Measurements from ENCODE around the gene PDE6G. TPM values are rescaled to one million over a fixed set of nuclear protein-coding genes. Genes with fewer than 3 reads are reported as not detected.

The PDE6G gene
- total and polyA plus RNA-seq, 4 donors, result 0.25 to 1.9 (median 1.3) TPM

- H3K9ac ChIP-seq (ENCODE audit: low read depth in 1 of 2, low read length in 2 of 2), result peak within 1 kb of the TSS; percentile 11 to 72
- peak within 1 kb of the TSS; percentile 63 to 67 for H3K27ac ChIP-seq (ENCODE audit: low read depth in 1 of 2, low read length in 2 of 2)
- peak; percentile 98 for DNase-seq (ENCODE audit: low spot score)
- TF ChIP-seq JUND (IDR thresholded peaks at IDR 0.05) (no peak), NR2F2 (IDR thresholded peaks at IDR 0.05) (no peak), FOXA1 (IDR thresholded peaks at IDR 0.05) (no peak), RAD21 (IDR thresholded peaks at IDR 0.05) (no peak), EGR1 (IDR thresholded peaks at IDR 0.05; ENCODE audit: low read depth in 2 of 2) (peak in 1 of 2 donors; percentile 57), RXRA (IDR thresholded peaks at IDR 0.05) (peak in 1 of 2 donors; percentile 14), SP1 (IDR thresholded peaks at IDR 0.05) (peak; percentile 97), TAF1 (conservative IDR thresholded peaks at IDR 0.05) (no peak), CTCF (IDR thresholded peaks at IDR 0.05; ENCODE audit: low read depth, low read length, missing input control) (no peak), GABPA (IDR thresholded peaks at IDR 0.05 in 1 of 2, conservative IDR thresholded peaks at IDR 0.05 in 1 of 2) (peak in 1 of 2 donors; percentile 94), ZBTB33 (IDR thresholded peaks at IDR 0.05) (no peak), FOXA2 (IDR thresholded peaks at IDR 0.05) (no peak), YY1 (IDR thresholded peaks at IDR 0.05) (no peak), HNF4A (conservative IDR thresholded peaks at IDR 0.05) (peak in 1 of 2 donors; percentile 21), HNF4G (IDR thresholded peaks at IDR 0.05) (no peak)
- TF ChIP-seq, protein P1, sequence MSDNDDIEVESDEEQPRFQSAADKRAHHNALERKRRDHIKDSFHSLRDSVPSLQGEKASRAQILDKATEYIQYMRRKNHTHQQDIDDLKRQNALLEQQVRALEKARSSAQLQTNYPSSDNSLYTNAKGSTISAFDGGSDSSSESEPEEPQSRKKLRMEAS (IDR thresholded peaks at IDR 0.05), result no peak
- TF ChIP-seq, protein P2, sequence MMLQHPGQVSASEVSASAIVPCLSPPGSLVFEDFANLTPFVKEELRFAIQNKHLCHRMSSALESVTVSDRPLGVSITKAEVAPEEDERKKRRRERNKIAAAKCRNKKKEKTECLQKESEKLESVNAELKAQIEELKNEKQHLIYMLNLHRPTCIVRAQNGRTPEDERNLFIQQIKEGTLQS (IDR thresholded peaks at IDR 0.05), result no peak
- TF ChIP-seq, protein P3, sequence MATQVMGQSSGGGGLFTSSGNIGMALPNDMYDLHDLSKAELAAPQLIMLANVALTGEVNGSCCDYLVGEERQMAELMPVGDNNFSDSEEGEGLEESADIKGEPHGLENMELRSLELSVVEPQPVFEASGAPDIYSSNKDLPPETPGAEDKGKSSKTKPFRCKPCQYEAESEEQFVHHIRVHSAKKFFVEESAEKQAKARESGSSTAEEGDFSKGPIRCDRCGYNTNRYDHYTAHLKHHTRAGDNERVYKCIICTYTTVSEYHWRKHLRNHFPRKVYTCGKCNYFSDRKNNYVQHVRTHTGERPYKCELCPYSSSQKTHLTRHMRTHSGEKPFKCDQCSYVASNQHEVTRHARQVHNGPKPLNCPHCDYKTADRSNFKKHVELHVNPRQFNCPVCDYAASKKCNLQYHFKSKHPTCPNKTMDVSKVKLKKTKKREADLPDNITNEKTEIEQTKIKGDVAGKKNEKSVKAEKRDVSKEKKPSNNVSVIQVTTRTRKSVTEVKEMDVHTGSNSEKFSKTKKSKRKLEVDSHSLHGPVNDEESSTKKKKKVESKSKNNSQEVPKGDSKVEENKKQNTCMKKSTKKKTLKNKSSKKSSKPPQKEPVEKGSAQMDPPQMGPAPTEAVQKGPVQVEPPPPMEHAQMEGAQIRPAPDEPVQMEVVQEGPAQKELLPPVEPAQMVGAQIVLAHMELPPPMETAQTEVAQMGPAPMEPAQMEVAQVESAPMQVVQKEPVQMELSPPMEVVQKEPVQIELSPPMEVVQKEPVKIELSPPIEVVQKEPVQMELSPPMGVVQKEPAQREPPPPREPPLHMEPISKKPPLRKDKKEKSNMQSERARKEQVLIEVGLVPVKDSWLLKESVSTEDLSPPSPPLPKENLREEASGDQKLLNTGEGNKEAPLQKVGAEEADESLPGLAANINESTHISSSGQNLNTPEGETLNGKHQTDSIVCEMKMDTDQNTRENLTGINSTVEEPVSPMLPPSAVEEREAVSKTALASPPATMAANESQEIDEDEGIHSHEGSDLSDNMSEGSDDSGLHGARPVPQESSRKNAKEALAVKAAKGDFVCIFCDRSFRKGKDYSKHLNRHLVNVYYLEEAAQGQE (IDR thresholded peaks at IDR 0.05), result no peak
- H3K36me3 ChIP-seq (ENCODE audit: control insufficient read depth in 4 of 4, insufficient read depth in 3 of 4, low read depth in 1 of 4, low read length in 3 of 4), result peaks cover 3 to 25% (median 12%) of the 10 kb centered on the region in 4 donors
- H3K4me3 ChIP-seq (ENCODE audit: low read depth in 1 of 3, low read length in 3 of 3), result peak within 1 kb of the TSS; percentile 70 to 94 (median 76)
- H3K9me3 ChIP-seq (ENCODE audit: control insufficient read depth in 4 of 4, low read length in 3 of 4), result no peaks in the 10 kb centered on the region
- WGBS, result under 1% methylated on average over 112 of the region's 112 CpGs
- H3K27me3 ChIP-seq (ENCODE audit: control insufficient read depth in 4 of 4, insufficient read depth in 4 of 4, low read length in 3 of 4), result no peaks in the 10 kb centered on the region
- peaks cover 16 to 54% (median 43%) of the 10 kb centered on the region in 4 donors for H3K4me1 ChIP-seq (ENCODE audit: control insufficient read depth in 4 of 4, insufficient read depth in 4 of 4, low read length in 3 of 4)
Measured at GRCh38 chr17:81683584-81684441, 27.5 kb upstream of the PDE6G start, which contains the start of the genes ARL16 and HGS. ARL16 (minus strand) TSS chr17:81683797; CDS start chr17:81683753, 44 bp downstream. HGS (plus strand) TSS chr17:81684011; CDS start chr17:81684067, 56 bp downstream.
